Smooth muscle cell of the brain vasculature (primary cell): Measurements from ENCODE around the gene MYO3B.

Source experiments
- DNase-seq: peaks from one replicate; pipeline ENCODE4 v3.0.0-alpha.2; 2012; ENCODE audit warnings: low read depth, low spot score

Gene MYO3B

DNA sequence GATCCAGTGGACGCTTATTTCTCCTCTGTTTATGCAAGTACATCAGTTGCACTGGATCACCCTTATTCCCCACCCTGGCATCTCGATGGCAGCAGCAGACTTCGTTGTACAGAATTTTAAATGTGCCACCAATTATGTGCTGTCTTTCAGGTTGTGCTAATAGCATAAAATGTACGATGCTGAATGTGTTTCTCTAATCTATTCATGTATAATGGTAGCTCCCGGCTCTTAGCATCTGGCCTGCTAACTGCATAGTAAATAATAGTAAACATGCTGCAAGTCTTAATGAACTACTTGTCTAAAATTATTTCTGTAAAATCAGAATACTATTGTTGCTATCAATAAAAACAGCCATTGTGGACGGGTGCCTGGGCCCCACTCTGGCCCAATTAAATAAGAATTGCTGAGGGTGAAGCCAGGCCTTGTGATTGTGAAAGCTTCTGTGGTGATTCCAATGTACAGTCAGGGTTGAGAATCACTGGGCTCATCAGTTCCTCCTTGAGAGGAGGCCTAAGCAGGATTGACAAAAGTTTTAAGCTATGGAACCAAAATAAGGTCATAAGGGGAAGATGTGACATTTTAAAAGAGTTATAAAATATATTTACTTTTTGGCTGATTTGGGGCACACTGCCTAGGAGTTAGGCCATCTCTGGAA lies 14.4 kb upstream of the MYO3B start:
- DNase-seq, result no peak

DNA sequence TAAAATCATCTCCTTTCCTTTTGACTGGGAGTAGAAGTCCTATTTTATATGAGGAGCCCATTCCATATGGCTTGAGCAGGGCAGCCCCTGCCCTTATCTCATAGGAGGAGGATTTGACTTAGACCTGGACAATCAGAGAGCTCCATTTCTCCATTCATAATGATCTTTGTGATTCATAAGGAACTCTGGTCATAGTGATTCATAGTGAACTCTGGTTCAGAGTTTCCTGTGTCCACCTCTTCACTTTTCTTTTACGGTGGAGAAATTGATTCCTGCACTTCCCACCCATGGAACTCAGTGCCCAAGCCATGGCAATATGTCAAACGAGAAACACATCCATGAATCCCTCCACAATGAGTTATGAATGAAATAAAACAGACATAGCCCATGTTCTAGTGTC lies 12.8 kb upstream of the MYO3B start:
- no peak for DNase-seq

GRCh38 chr2:170166735-170167134 lies 11.2 kb upstream of the MYO3B start:
- no peak for DNase-seq

- DNase-seq, result no peak
These were observed 7.5 kb upstream of the MYO3B start for GRCh38 chr2:170170281-170171040.

DNA sequence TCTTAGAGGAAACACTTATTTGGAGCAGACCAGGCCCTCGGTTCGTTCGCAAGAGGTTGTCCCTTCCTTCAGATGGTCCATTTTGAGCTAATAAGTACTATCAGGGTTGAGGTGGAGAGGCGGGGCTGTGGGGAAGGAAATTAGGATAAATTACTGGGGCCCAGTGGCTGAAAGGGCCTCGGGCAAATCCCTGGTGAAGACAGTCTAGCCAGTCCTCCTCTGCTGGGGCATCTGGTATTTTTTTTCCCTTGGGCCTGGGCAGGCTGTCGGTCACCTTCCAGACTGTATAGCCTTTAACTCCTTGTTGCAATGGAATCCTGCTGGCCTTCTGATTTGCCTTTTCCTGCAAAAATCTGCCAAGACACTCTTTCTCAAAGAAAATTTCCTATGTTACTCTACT lies 1.7 kb upstream of the MYO3B start:
- no peak for DNase-seq

DNA sequence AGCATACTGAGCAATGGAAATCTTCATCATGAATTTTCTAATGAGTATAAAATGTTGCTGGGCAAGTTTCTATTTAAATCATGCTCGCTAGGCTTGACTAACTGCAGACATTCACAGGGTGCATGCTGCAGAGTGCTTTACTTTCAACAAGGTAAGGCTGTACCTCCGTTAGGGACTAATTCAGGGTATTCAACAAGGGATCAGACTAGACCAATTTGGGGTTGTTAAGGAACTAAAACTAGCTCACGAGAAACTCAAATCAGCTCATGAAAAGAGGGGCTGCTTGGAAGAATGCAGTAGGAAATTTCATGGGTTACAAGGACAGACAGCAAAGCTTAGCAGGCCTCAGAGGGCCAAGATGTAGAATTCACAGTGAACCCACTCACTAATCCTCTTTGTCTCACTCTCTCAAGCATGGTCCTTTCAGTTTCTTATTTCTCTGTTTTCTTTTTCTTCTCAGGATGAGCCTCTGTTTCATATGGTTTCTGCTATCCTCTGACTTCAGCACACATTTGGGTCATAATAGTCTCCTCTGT lies 2.2 kb downstream of the MYO3B start:
- DNase-seq, result no peak

DNA sequence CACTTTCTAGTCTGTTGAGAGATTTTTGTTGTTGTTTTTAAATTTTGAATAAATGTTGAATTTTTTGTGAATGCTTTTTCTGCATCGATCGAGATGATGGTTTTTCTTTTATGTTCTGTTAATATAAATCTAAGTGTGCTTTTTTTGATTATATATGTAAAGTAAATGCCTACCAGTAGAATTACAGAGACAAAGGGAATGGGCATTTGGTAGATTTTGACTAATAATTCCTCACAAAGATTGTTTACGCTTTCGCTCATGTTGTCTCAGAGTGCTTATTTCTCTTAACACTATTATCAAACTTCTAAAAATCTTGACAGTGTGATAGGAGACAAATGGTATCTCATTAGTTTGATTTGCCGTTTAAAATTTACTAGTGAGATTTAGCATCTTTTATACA lies 3.7 kb downstream of the MYO3B start:
- no peak for DNase-seq

DNA sequence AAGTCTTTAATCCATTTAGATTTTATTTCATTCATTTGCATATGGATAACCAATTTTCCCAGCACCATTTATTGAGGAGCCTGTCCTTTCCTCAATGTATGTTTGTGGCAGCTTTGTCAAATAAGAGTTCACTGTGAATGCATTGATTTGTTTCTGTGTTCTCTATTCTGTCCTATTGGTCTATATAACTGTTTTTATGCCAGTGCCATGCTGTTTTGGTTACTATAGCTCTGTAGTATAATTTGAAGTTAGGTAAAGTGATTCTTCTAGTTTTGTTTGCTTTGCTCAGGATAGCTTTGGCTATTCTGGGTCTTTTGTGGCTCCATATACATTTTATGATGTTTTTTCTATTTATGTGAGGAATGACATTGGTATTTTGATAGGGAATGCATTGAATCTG lies 7.4 kb downstream of the MYO3B start:
- no peak for DNase-seq

- no peak for DNase-seq
These were observed 11.8 kb downstream of the MYO3B start for GRCh38 chr2:170189757-170190156.

GRCh38 chr2:170190172-170190571 lies 12.2 kb downstream of the MYO3B start:
- DNase-seq, result no peak

DNA sequence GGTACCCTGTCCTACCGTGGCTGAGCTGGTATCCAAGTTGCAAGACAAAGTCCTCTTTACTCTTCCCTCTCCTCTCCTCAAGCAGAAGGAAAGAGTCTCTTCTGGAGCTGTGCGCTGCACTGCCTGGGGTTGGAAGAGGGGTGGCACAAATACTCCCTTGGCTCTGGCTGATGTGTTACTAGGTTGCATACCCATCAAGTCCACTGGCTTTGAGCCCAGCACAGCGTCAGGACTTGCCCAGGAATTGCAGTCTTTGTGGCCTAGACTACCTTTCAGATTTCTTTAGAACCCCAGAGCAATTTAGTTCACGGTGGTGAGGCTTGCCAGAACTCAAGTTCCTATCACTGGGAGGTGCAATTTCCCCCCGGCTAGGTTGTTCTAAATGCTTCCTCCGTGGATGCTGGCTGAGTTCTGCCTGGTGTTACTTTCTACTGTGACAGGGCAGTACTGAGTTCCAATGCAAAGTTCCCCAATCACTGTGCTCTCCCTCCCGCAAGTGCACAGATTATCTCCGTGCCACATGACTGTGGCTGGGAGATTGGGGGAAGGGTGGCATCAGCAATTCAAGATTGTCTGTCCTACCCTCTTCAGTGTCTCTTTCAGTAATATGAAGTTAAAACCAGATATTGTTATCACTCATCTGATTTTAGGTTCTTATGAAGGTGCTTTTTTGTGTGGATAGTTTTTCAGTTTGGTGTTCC lies 13.4 kb downstream of the MYO3B start:
- no peak for DNase-seq

DNA sequence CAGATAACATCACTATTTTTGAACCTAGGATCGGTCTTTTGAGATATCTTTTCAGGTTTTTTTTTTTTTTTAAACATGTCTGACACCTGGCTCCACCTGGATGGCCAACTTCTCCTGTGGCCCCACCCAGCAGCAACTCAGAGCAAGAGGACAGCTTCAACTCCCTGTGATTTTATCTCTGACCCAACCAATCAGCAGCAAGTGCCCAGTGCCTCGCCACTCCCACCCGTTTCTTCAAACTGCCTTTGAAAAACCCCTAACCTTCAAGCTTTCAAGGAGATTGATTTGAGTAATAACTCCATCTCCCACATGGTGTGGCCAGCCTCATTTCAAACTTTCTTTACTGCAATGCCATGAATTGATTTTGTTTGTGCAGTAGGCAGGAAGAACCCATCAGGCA lies 19.0 kb downstream of the MYO3B start:
- no peak for DNase-seq

DNA sequence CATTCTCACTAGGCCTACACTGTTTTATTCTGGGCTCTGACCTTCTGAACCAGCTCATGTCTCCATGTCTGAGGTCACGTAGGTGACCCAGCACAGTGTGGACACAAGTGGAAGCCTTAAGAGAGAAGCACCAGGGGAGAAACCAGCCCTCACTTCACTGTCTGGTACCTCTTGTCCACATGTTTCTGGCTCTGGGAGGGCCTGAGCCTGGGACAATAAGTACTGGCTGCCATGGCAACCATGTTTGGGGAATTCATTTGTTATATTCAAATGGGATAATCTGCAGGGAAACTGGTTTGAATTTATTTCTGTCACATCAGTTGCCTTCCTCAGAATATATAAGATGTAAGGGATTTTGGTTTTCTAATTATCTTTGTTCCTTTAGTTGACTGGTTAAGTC lies 23.3 kb downstream of the MYO3B start:
- DNase-seq, result no peak

GRCh38 chr2:170201734-170202393 lies 23.9 kb downstream of the MYO3B start:
- DNase-seq, result no peak

GRCh38 chr2:170202437-170202836 lies 24.5 kb downstream of the MYO3B start:
- DNase-seq, result no peak

DNA sequence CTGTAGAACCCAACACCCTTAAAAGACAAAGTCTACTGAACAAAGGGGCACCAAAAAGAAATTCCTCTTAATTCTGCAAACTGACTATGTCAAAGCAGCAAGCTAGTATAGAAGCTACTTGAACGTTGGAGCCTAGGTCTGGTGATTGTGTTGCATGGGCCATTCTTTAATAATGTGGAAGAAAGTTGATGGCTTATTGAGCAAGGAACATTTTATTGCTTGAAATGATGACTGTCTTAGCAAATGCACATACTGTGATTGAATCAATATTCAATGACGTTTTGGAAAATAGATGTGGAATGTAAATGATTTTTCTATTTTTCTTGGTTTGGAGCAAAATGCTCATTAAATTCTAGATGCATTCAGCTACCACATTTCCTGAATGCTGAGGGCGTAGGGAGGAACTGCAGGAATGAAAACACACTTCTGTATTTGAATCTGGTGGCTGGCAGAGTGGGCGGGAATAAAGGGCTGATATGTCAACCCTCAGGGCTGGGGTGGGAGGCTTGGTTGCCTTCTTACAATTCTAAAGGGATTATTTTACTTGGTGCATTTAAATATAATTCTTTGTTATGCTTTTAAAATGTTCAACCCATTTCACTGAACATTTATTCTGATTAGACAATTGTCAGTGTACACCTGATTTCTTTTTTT lies 26.5 kb downstream of the MYO3B start:
- DNase-seq, result no peak

GRCh38 chr2:170206246-170206645 lies 28.3 kb downstream of the MYO3B start:
- no peak for DNase-seq

- DNase-seq, result no peak
These were observed 29.0 kb downstream of the MYO3B start for GRCh38 chr2:170206805-170207407.

GRCh38 chr2:170207901-170208300 lies 30.0 kb downstream of the MYO3B start:
- DNase-seq, result no peak

GRCh38 chr2:170208967-170209366 lies 31.0 kb downstream of the MYO3B start:
- DNase-seq, result no peak

GRCh38 chr2:170212625-170213280 lies 34.8 kb downstream of the MYO3B start:
- no peak for DNase-seq
